ENCODE results near the gene SLC31A2.

GRCh38 chr9:113179839-113180238 is 29.0 kb downstream of the SLC31A2 start:
- TF ChIP-seq CTCF (conservative IDR thresholded peaks at IDR 0.05; ENCODE audit: low read depth in 2 of 2), result no peak
- TF ChIP-seq REST (IDR thresholded peaks at IDR 0.05; ENCODE audit: unreplicated experiment), result no peak
